Activated T-cell treated with anti-CD3 and anti-CD28 coated beads, Interleukin-2, amount 50 U/mL, for 48 hours (primary cell): ENCODE data around the gene AKAP12.

Experiments
- DNase-seq, 2 experiments: peaks; one replicate each; pipeline ENCODE4 v3.0.0-alpha.2; 2020

AKAP12 gene

DNA sequence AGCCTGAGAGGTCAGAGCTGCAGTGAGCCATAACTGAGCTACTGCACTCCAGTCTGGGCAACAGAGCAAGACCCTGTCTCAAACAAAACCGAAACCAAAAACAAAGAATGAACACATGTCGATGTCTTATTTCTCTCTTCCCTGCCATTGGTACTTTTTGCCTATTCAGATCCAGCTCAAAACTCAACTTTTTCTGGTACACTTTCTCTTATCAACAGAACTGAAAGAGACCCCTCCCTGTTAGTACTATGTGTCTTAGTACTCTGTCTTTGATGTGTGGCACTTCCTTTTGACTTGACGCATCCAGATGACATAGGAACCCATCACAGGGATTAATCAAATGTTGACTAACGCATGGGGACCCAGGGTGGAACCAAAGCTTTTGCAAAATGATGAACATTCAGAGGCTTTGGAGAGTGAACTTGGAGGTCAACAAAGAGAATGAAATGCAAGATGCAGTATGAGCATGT is 44.8 kb downstream of the AKAP12 start:
- DNase-seq = peak in 1 of 2 experiments; percentile 26

DNA sequence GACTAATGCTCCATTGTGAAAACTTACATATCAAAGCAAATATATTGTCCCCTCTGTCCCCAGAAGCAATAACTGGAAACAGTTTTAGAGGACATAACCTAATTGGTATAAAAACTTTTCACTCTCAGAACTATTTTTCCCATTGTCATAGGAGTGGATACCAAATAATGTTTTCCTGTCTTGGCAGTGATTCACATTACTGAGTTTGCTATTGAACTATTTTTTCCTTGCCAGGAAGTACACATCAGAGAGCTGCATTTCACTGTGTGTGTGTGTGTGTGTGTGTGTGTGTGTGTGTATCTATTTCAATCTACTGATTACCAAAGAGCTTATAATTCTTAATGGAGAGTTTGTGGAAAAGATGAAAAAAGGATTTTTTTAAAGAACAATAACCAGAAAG is 45.4 kb downstream of the AKAP12 start:
- DNase-seq = no peak

DNA sequence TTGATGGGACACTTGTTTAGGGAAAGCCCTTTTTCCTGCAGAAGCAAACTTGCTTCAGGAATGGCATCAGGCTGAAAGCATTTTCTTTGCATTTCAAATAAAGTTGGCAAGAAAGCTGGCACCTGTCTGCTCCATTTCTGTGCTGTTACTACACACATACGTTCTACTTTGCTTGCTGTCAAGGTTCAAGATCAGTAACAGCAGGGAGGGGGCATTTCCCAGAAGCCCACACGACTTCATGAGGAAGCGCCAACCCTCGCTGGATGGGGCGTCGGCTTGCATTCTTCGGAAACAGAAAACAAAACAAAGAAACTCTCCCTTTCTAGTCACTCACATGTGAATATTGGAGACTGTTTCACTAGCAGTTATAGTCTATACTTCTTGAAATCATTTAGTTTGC is 46.4 kb downstream of the AKAP12 start:
- no peak for DNase-seq

DNA sequence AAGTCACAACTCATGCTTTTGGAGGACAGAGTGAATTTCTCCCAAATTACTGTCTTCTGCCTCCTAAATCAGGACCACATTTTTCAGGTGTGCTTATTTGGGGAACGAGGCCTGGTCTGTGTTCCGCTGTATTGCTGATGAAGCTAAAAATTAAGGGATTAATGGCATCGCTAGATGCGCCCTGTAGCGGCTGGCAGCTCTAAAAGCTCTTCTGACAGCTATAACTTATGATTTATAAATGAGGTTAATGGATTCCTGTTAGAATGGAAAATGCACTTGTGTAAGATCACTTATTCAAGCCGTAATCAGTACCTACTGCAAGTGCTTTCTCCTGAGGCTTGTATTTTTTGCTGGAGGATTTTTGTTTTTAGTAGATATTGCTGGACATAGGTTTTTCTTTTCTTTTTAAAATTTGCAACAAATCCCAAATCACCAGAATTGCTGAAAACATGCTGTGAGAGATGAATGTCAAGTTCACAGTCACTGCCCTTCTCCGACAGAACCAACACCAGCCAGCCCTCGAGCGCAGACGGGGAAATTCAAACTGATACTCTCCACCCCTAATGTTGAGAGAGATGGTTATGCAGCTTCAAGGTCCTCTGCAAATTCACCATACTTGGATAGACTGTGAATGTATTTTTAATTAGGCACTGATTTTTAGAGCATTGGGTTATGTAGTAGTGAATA is 49.1 kb downstream of the AKAP12 start:
- peak; percentile 36 to 46 for DNase-seq

DNA sequence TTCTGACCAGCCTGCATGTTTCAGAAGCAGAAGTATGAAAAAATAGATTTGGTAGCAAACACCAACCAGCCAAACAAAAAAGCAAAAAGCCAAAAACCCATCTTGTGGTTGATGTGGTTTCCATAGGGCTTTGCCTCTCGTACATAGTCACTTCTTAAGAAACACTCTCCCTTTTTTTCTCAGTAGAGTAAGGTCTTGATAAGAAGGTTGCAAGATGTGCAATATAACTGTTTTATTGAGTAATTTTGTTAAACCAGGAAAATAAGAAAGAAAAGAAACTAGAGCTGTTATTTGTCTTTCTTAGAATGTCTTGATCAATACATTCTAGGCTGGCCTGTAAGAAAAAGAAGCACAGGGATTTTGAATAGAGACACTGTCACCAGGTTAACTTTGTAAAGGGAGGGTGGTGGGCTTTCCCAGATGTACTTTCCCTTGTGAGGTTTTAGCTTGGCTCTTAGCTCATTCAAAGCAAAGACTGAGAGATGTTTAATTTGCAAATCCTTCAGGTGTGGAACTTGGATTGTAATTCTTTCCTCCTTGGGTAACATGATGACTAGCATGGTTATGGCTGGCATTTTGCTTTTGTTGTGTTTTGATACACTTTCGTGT is 49.7 kb downstream of the AKAP12 start:
- DNase-seq = no peak

DNA sequence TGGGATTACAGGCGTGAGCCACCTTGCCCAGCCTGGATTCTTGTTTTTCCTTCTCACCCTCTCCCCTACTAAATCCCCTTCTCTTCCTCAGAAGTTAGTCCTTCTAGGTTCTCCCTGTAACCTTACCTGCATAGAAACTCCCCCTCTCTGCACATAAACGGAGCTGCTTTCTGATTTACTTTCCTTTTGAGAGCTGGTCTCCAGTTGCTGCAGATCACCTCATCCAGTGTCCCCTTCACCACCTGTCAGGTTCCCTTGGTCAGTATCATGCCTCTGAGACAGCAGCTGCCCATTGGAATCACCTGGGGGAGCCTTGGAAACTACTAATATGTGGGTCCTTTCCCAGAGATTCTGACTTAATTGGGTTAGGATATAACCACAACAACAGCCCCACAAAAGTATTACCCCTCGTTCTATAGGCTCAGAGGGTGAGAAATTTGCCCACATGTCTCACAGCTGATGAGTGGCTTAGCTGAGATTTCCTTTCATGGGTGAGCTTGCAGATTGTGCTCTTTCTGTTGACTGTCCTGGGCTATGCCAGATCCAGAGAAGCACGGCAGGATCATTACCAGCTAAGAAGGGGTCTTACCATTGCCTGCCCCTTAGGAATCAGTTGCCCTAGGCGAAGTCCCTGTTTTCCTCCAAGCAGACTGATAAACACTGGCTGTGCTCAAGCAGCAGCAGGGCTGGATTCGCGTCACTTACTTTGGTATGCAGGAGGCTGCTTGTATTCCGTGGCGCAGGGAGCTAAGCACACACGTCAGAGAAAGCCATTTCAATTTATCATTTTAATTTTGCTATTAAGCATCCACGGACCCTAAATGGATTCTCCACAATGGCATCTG is 51.3 kb downstream of the AKAP12 start:
- DNase-seq = no peak

DNA sequence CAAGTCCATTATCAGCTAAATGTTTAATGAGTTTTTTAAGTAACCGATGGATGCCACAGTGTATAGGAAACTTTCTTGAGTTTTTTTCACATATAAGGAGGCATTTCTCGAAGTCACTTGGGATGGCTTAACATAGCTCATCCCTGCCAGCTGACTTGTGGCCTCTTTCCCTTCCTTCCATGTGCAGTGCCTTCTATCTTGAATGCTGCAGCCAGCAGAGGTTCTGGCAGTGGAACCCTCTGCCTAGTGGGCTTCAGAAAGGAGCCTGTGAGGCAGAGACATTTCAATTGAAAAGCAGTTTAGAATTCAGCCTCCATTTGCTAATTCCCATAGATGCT is 51.9 kb downstream of the AKAP12 start:
- no peak for DNase-seq

DNA sequence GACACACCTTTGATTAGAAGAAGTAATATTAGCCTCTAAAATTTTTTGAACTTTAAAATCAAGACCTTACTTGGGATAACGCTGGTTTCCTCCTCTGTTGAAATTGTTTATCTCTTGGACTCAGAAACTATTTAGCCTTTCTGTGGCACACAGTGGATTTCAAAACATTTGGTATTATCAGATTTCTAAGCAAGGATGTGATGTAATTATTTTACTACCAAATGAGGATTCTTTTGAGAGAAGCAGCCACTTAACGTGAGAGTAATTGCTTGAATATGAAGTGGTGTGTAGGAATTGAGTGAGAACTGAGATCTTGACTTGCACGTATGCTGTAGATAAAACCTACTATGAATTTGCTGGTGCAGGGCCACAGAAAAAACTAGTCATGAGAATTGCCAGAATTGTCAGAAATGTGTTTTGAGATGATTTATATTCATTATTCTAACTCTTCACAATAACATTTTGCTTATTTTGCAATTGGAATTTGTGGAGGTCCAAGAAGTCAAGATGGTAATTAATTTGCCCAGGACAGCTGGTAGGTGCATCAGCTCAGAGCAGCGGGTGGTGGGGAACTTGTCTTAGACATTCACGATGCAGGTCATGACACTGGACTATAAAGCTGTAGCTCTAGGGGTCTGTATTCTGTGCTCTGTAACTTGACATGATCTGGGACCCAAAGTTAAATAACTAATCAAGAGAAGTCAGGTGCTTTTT is 53.4 kb downstream of the AKAP12 start:
- no peak for DNase-seq

DNA sequence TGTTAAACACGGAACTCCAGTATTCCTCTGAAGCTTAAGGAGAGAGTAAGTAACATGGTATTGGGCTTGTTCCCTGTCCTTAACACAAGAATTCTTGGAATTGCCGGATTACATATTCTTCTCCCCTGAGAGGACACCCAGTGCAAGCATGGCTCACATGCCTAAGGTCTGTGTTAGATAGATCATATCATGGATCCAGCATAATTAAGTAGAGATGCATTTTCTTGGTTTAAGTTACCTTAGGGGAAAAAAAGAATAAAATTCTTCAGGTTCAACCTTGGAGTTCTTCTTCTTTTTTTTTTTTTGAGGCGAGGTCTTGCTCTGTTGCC is 53.9 kb downstream of the AKAP12 start:
- DNase-seq = no peak

DNA sequence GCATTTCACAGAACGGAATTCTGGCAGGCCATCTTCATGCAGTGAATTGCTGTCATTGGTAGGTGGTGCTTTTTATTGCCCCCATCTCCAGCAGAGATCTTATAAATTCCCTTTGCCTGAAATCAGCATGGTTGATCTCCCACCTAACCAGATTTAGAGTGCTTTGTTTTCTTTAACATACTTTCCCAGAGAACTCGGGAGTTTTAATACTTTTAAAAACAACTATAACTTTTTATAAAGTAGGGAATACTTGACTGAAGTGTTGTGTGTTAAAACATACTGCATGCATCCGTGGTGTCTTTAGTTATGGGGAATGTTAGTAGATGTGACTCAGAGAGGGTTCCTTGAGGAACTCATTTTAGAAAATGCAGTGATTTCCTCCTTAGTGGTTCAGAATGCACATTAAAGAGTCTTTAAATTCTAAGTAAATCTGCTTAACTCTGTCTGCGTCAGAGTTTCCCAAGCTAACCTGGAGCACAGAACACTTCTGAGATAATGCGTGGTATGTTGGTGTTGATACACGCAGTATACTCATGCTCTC is 54.9 kb downstream of the AKAP12 start:
- no peak for DNase-seq

DNA sequence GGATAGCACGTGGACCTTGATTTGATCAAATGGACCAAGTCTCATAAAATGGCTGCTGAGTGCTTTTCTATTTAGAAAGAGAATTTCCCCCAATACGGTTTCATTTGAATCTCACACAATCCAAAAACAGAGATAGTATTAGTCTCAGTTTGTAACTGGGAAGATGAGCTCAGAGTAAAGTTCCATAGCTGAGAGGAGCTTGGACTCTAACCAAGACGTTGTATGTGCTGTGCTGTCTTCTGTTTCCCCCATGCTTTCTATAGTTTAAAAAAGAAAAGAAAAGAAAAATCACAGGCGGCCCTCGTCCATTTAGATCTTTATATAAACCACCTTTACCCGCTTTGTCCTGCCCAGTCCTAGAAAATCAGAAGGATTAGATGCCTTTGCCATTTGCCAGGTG is 58.1 kb downstream of the AKAP12 start:
- no peak for DNase-seq

DNA sequence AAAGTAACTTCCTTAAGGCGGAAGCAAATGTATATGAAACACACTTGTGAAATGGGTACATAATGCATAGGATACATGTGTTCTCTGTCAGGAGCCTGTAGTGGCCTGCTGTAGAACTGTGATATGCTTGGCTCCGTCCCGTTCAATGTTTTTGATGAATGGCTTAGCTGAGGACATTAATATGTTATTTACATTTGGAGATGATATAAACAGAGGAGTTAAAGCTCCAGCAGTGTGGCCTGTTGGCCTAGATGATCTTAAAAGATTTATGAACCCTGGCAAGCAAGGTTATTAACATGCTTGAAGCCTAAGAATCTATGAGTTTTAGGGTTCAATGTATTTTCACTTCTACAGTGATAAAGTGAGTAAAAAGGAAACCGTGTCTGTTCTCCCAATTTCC is 59.2 kb downstream of the AKAP12 start:
- no peak for DNase-seq

DNA sequence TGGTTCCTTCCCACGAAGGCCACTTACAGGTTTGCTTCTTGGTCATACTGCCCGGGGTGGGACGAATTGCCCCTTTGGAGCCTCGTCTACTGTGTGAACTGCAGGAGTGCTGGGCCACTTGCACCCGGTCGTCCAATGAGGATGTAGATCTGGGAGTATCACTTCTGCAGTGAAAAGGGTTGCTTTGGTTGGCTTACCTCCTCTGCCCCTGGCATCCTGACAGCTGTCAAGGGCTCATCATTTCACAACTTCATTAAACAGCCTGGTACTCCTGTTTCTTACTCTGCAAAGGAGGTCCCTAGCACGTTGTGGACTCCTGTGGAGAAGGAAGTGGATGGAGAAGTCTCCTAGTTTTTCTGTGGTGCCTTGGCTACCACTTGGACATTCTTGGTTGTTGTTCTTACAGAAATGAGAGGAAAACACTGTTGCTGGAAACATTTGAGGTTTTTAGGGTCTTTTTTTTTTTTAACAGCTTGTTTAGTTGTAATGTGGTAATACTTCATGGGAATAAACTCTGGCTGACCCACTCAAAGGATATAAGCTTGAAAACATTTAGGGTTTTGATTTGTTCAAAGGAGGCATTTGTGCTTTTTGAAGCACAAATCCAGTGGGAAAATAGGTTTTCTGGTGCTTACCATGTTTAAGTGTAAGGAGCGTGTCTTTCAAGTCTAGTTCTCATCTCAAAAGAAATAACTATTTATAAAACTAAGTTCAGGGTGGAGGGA is 60.7 kb downstream of the AKAP12 start:
- no peak for DNase-seq

DNA sequence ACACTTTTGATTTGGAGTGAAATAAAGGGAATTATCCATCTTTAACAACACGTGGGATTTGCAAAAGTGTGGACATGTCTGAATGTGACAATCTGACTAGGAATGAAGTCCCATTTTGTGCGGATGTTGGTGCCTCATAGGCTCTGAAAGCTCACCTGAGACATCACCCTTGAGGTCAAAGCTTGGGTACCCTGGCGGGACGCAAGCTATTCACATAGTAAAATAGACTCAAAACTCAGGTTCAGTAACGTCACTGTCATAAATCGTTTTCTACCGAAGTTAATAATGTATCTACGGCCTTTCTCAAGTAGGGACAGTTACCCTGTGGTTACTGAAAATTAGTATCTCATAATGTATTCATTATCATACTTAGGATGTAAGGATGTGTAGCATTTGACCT is 61.8 kb downstream of the AKAP12 start:
- DNase-seq = no peak

DNA sequence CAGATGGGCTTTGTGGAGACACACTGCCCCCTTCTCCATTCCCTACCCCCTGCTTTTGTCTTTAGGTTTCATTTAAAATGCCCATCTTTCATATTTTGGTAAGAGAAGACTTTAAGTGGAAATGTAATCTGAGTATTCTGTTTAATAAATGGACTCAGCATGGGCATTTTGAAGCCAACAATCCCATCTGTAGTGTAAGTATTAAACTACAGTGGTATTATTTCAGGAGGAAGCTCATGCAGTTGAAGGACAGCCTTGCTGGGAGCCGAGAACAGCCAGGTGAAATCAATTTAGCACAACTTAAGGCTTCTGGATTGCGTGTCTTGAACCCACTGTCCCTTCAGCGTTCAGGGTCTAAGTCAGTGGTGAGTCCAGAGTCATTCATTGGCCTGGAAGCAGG is 63.5 kb downstream of the AKAP12 start:
- DNase-seq = no peak

DNA sequence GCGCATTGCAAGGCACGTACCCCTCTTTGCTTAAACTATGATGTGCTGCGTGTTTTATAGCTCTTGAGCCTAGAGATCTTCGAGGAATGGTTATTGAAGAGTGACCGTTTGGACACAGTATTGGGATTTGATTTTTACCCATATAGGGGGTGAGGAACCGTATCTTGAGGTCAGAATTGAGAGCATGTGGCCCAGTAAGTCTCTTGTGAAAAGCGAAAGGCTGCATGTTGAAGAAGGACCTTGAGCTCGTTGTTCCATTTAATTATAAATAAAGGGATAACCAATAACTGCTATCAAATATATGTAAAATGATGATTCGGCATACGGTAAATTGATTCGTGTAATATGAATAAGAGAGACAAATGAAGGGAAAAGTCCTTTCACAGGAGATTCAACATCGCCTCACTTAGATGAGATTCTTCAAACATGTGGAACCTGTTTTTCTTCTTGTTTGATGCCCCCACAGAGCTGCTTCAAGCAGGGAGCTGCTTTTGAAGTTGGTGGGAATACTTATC is 66.6 kb downstream of the AKAP12 start:
- no peak for DNase-seq

DNA sequence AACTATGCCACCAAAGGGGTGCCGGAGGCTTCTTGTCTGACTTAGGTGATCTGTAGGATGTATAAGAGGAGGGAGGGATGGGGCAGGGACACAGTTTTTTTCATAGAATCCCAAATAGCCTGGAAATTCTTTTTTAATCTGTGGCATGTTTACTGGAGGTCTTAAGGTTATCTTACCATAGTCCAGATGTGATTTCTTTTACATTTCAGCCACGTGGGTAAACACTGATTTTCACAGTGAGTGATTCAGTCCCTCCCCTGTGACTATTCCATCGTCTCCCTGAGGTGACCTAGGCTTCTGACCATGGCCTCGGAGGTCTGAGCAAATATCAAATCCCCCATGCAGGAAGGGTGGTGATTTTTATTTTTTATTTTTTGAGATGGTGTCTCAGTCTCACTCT is 67.7 kb downstream of the AKAP12 start:
- DNase-seq = no peak

DNA sequence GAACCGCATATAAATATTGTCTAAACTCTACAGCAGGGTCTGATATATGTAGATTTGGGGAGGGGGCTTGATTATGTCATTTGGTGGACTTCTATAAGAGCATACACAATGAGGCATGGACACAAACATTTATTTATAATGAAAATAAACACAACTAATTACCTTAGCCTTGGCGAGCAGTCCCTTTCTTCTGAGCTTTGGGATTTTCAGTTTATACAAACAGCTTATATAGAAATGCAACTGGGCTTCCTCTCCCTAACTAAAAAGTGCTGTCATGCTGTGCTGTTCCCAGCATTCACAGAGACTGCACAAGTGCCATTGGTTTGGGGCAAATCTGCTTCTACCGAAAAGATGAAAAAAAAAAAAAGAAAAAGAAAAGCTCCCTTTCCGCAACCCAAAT is 69.9 kb downstream of the AKAP12 start:
- no peak for DNase-seq

DNA sequence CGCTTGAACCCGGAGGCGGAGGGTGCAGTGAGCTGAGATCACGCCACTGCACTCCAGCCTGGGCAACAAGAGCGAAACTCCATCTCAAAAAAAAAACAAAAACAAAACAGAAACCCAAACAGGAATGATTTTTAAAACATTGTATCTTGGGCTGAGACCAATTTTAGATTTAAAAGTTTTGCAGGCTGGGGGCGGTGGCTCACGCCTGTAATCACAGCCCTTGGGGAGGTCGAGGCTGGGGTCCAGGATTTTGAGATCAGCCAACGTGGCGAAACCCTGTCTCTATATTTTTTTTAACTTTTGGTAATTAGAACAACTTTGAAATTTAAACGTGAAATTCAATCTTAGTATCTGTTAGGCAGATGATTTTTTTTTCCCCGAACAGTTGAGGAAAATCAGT is 70.5 kb downstream of the AKAP12 start:
- DNase-seq = no peak

DNA sequence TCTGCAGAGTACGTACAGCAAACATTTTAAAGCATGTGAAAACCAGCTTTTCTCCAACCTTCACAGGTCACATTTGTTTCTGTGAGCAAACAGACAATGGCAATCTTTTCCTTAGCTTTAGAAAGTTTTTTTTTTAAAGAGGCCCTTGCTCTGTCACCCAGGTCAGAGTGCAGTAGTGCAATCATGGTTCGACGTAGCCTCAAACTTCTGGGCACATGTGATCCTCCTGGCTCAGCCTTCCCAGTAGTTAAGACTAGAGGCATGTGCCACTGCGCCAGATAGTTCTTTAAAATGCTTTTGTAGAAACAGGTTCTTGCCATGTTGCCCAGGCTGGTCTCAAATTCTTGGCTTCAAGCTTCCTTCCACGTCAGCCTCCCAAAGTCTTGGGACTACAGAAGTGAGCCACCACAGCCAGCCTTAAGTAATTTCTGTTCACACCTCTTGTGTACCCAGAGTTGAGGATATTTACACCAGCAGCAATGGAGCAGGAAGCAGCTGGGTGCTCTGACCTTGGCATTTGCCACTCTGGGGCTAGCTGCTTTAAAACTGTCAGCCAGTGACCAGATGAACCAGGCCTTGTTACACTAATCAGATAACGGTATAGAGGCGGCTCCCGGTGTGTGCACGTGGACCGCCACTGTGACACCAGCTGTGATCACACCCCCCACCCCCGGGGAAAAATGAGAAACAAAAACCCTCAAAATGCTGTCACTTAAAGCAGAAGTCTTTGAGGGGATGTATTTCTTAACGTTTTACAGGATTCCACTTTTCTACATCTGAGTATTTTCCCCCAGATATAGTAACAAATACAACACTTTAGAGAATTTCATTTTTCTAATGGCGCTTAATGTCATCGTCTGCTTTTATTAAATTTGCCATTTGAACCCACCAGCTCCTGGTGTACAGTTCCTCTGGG is 71.3 kb downstream of the AKAP12 start:
- no peak for DNase-seq

DNA sequence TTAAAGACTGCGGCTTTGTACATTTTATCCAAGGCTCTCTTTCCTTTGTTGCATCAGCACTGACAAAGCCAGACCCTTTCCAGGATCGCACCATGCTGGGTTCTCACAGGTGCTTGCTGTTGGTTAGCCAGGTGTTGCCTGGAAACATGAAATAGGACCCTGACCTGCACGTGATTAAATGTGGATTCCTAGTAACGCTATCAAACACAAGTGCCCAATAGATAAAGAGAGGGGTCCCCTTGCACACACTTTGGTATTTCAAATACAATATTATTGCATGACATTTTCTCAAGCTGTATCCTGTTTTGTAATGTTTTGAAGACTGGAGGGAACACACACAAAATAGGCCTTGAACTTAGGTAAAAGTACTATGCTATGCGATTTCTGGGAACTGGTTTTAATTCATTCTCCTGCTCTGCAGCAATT is 73.3 kb downstream of the AKAP12 start:
- DNase-seq = no peak
